Stimulated activated naive CD8-positive, alpha-beta T cell treated with anti-CD3 and anti-CD28 coated beads, Interleukin-15, Interleukin-2, amounts not matched to agents 100 ng/mL and 50 ng/mL, for 24 hours (primary cell): ENCODE data around the gene USH2A.

ENCODE experiments used
- H3K27ac Mint-ChIP-seq: one replicate; pipeline ENCODE4 v1.8.0; 2021; ENCODE audit warnings: mild to moderate bottlenecking, mixed read lengths
- H3K27me3 Mint-ChIP-seq: one replicate; pipeline ENCODE4 v1.8.0; 2021; ENCODE audit warnings: mixed read lengths
- H3K36me3 Mint-ChIP-seq: one replicate; pipeline ENCODE4 v1.8.0; 2021; ENCODE audit warnings: low read depth, mixed read lengths
- H3K4me1 Mint-ChIP-seq: one replicate; pipeline ENCODE4 v1.8.0; 2021; ENCODE audit warnings: low read depth, mixed read lengths
- H3K4me3 Mint-ChIP-seq: one replicate; pipeline ENCODE4 v1.8.0; 2021; ENCODE audit warnings: mild to moderate bottlenecking, mixed read lengths
- H3K9me3 Mint-ChIP-seq: one replicate; pipeline ENCODE4 v1.8.0; 2021; ENCODE audit warnings: mixed read lengths

USH2A gene

GRCh38 chr1:216114180-216114579, 309.1 kb downstream of the USH2A start:
- Mint-ChIP-seq H3K4me3 (no peak overlapping the region), H3K27me3 (no peaks in the 10 kb centered on the region), H3K27ac (no peak overlapping the region), H3K36me3 (no peaks in the 10 kb centered on the region), H3K4me1 (no peaks in the 10 kb centered on the region), H3K9me3 (peaks cover 3% of the 10 kb centered on the region)

GRCh38 chr1:216113181-216113580, 310.1 kb downstream of the USH2A start:
- no peaks in the 10 kb centered on the region for H3K27me3 Mint-ChIP-seq
- no peak overlapping the region for H3K27ac Mint-ChIP-seq
- no peak overlapping the region for H3K4me3 Mint-ChIP-seq
- H3K9me3 Mint-ChIP-seq, result peaks cover 3% of the 10 kb centered on the region
- H3K4me1 Mint-ChIP-seq, result no peaks in the 10 kb centered on the region
- no peaks in the 10 kb centered on the region for H3K36me3 Mint-ChIP-seq

DNA sequence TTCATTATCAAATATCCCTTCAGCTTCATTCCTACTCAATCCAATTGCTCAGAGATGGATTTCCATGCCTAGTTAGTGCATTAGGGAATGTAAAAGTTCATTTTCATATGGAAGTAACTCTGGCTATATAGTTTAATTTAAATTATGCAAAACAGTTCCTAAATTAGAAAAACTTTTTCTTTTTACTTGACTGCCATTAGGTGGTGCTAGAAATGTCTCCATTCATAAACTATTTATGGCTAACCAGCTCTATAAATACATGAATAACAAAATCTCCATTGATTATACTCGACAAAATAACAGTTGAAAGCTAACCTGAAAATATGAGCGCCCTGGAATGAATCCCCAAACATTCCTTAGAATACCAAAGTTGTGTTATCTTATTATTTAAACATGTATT, 311.4 kb downstream of the USH2A start:
- Mint-ChIP-seq H3K9me3 (peaks cover 6% of the 10 kb centered on the region), H3K27me3 (no peaks in the 10 kb centered on the region), H3K4me1 (no peaks in the 10 kb centered on the region), H3K27ac (no peak overlapping the region), H3K36me3 (no peaks in the 10 kb centered on the region), H3K4me3 (no peak overlapping the region)

DNA sequence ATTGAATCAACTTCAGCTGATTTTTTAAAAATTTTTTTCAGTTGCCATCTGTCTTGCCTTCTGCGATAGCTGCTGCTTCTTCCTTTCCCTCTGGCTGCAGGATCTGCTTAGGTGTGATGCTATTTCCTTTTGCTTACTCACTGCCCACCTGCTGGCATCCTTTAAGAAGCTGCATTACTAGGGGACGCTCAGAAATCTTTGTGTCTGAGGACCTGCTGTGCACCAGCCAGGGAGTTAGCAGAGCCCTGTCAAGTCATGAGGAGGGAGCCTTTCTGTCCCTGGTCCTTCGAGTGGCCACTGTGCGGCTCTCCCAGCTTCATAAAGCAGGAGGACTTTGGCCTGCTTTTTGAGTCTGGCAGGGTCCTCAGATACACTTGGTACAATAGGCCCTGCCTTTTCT, 327.8 kb downstream of the USH2A start:
- Mint-ChIP-seq H3K36me3 (no peaks in the 10 kb centered on the region), H3K27ac (no peak overlapping the region), H3K4me1 (no peaks in the 10 kb centered on the region), H3K27me3 (no peaks in the 10 kb centered on the region), H3K4me3 (no peak overlapping the region), H3K9me3 (peaks cover 5% of the 10 kb centered on the region)

- Mint-ChIP-seq H3K27ac (no peak overlapping the region), H3K9me3 (peaks cover 5% of the 10 kb centered on the region), H3K4me1 (no peaks in the 10 kb centered on the region), H3K36me3 (no peaks in the 10 kb centered on the region), H3K27me3 (no peaks in the 10 kb centered on the region), H3K4me3 (no peak overlapping the region)
These were observed 332.7 kb downstream of the USH2A start for GRCh38 chr1:216090556-216090955.

DNA sequence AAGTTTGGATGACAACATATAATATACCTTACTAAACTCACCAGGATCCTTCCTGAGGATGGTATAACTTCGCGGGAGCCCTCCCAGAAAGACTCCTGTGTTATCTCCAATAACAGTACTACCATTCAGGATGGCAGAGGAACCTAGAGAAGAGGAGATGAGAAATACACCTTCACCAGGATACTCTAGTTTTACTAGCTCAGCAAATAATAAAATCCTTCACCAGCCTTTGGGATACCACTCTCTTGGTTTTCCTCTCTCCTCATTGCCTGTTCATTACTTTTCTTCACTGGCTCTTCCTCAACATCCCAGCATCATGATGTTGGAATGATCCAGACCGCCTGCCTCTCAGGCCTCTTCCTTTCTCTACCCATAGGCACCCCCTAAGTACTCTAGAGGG, 336.6 kb downstream of the USH2A start:
- H3K4me1 Mint-ChIP-seq, result no peaks in the 10 kb centered on the region
- no peak overlapping the region for H3K27ac Mint-ChIP-seq
- H3K9me3 Mint-ChIP-seq, result peaks cover 4% of the 10 kb centered on the region
- H3K27me3 Mint-ChIP-seq, result no peaks in the 10 kb centered on the region
- H3K36me3 Mint-ChIP-seq, result no peaks in the 10 kb centered on the region
- H3K4me3 Mint-ChIP-seq, result no peak overlapping the region

DNA sequence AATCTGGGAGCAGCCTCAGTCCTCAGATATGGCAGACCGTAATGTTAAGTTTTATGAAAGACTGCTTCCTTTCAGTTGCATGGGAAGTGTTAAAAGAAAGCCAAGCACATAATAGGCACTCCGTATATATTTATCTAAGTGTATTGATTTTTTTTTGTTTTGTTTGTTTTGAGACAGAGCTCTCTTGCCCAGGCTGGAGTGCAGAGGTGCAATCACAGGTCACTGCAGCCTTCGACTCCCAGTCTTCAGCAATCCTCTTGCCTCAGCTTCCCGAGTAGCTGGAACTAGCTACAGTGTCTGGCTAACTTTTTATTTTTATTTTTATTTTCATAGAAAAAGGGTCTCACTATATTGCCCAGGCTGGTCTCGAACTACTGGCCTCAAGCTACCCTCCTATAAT, 341.8 kb downstream of the USH2A start:
- Mint-ChIP-seq H3K9me3 (peaks cover 4% of the 10 kb centered on the region), H3K4me1 (no peaks in the 10 kb centered on the region), H3K27me3 (no peaks in the 10 kb centered on the region), H3K36me3 (no peaks in the 10 kb centered on the region), H3K4me3 (no peak overlapping the region), H3K27ac (no peak overlapping the region)

DNA sequence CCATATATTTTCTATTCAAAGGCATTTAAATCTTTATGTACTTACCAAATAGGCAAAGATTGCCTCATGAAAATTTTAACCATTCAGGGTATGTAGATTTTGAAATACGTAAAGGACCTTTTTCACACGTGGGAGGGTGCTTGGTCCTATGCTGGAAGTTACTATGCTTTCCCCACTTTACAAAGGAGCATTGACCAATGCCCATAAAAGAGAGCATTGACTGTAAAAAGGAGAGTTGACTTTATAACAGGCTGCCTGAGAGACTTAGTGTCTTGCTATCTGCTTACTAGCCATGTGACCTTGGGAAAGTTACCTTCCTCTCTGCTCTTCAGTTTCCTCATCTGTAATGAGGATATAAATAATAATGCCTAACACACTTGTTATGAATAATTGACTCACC, 346.5 kb downstream of the USH2A start:
- no peaks in the 10 kb centered on the region for H3K4me1 Mint-ChIP-seq
- no peak overlapping the region for H3K4me3 Mint-ChIP-seq
- no peaks in the 10 kb centered on the region for H3K9me3 Mint-ChIP-seq
- H3K27ac Mint-ChIP-seq, result no peak overlapping the region
- H3K36me3 Mint-ChIP-seq, result no peaks in the 10 kb centered on the region
- H3K27me3 Mint-ChIP-seq, result no peaks in the 10 kb centered on the region

- Mint-ChIP-seq H3K4me3 (no peak overlapping the region), H3K4me1 (no peaks in the 10 kb centered on the region)
These were observed 347.9 kb downstream of the USH2A start for GRCh38 chr1:216075339-216075738.

DNA sequence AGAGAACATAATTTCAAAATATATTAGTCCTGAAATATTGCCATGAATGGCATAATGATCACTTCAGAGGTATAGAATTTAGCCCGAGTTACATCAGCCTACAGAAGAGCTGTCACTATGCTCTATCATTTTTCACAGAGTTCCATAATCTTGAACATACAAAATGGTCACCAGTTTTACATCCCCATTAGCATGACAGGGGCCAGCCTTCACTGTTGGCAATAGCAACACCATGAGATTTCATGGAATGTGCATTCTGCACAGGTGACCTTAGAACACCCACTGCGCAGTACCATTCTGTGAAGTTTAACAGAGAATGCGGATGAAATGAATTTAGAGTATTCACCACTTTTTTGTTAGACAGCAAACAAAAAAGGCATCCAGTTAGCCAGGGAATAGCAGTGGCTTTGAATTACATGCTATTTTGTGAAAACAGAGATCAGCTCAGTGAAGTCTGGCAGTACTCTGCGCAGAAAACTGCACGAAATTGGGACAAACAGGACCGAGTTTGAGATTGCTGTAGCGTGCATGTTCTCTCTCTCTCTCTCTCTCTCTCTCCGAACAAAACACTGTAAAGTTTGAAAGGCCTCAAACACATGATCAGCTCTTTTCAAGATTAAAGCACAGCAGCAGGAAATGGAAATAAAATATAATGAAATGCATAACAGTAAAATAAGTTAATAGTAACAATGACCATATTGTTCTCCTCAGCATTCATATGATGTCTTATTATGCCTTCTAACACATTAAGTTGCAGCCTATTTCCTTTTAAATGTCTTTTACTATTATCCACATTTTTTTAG, 349.3 kb downstream of the USH2A start:
- no peak overlapping the region for H3K4me3 Mint-ChIP-seq
- no peaks in the 10 kb centered on the region for H3K9me3 Mint-ChIP-seq
- no peaks in the 10 kb centered on the region for H3K36me3 Mint-ChIP-seq

More at GRCh38 chr1:216075339-216075738, 347.9 kb downstream of the USH2A start:
- H3K36me3 Mint-ChIP-seq, result no peaks in the 10 kb centered on the region
- no peak overlapping the region for H3K27ac Mint-ChIP-seq
- H3K9me3 Mint-ChIP-seq, result no peaks in the 10 kb centered on the region
- no peaks in the 10 kb centered on the region for H3K27me3 Mint-ChIP-seq

GRCh38 chr1:216071262-216071661, 352.0 kb downstream of the USH2A start:
- peaks cover 12% of the 10 kb centered on the region for H3K9me3 Mint-ChIP-seq

More for the DNA sequence above, 349.3 kb downstream of the USH2A start:
- Mint-ChIP-seq H3K27me3 (no peaks in the 10 kb centered on the region), H3K27ac (no peak overlapping the region), H3K4me1 (no peaks in the 10 kb centered on the region)

GRCh38 chr1:216064643-216065042, 358.6 kb downstream of the USH2A start:
- Mint-ChIP-seq H3K9me3 (peaks cover 12% of the 10 kb centered on the region), H3K36me3 (no peaks in the 10 kb centered on the region), H3K27me3 (no peaks in the 10 kb centered on the region), H3K4me1 (no peaks in the 10 kb centered on the region), H3K27ac (no peak overlapping the region), H3K4me3 (no peak overlapping the region)

More at GRCh38 chr1:216071262-216071661, 352.0 kb downstream of the USH2A start:
- Mint-ChIP-seq H3K27me3 (no peaks in the 10 kb centered on the region), H3K27ac (no peak overlapping the region), H3K4me3 (no peak overlapping the region), H3K4me1 (no peaks in the 10 kb centered on the region), H3K36me3 (no peaks in the 10 kb centered on the region)

DNA sequence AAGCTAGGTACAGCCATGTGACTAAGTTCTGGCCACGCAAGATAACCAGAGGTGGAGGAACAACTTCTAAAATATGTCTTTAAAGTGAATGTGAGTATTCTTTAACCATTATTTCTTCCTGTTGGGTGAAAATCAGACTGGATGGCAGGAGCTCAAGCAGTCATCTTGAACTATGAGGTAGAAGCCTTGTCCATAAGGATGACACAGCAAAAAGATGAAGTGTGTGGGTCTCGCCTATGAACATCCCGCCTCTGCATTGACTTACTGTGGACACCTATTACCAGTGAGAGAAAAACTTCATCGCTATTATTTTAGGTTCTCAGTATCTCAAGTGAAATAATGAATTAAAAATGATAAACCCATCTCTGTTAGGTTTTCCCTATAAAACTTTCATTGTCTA, 365.3 kb downstream of the USH2A start:
- Mint-ChIP-seq H3K36me3 (no peaks in the 10 kb centered on the region), H3K9me3 (peaks cover under 1% of the 10 kb centered on the region), H3K27me3 (no peaks in the 10 kb centered on the region), H3K4me1 (no peaks in the 10 kb centered on the region), H3K4me3 (no peak overlapping the region), H3K27ac (no peak overlapping the region)

DNA sequence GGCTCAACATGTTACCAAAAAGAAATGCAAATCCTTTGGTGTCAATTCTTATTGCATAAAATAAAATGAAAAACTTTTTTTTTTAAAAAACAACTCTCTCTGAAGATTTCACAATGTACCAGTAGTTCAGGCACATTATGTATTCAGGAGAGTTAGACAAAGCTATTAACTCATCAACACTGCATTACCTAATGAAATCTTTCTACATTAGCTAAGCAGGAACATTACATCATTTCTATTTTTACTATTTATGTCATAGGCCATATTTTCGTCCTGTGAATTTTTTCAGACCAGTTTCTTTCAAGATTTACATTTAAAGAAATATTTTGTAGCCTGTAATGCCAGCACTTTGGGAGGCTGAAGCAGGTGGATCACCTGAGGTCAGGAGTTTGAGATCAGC, 366.2 kb downstream of the USH2A start:
- Mint-ChIP-seq H3K27me3 (no peaks in the 10 kb centered on the region), H3K9me3 (peaks cover 3% of the 10 kb centered on the region), H3K4me1 (no peaks in the 10 kb centered on the region), H3K36me3 (no peaks in the 10 kb centered on the region), H3K27ac (no peak overlapping the region), H3K4me3 (no peak overlapping the region)

DNA sequence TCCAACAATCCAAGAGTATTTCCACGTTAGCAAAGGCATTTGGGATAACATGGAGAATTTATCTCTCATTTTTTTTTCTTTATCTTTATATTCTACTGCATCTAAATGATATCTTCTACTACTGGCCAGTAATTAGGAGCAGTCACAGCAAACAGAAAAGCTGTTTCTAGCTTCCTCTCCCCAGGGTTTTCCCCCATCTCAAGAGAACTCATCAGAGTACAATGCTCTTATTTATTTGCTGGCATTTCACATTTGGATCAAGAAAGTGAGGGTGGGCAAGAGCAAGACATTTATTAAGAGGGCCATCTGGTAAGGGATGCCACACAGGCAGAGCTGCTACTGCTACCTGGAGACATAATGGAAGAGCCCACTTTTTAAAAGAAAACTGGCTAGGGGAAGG, 368.2 kb downstream of the USH2A start:
- H3K27ac Mint-ChIP-seq, result no peak overlapping the region
- H3K4me3 Mint-ChIP-seq, result no peak overlapping the region
- H3K27me3 Mint-ChIP-seq, result no peaks in the 10 kb centered on the region
- H3K36me3 Mint-ChIP-seq, result no peaks in the 10 kb centered on the region
- H3K4me1 Mint-ChIP-seq, result no peaks in the 10 kb centered on the region
- H3K9me3 Mint-ChIP-seq, result peaks cover 9% of the 10 kb centered on the region

DNA sequence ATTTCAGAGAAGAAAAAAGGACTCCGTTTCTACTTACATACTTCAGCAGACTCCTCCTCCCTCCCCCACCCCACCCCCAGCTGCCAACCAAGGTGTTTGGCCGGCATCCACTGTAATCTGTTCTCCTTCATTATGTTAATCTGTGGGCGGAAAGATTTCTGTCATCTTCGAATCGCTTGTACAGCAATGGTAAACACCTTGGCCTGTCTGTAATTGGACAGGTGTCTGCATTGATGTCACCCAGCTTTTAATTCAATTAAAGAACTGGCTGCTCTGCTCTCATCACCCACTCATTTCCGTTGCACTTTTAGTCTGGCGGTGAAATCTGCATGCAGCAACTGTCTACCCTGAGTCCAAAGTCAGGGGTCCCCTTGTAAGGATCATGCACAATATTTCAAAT, 368.6 kb downstream of the USH2A start:
- Mint-ChIP-seq H3K9me3 (peaks cover 9% of the 10 kb centered on the region), H3K36me3 (no peaks in the 10 kb centered on the region), H3K4me1 (no peaks in the 10 kb centered on the region), H3K4me3 (no peak overlapping the region), H3K27me3 (no peaks in the 10 kb centered on the region), H3K27ac (no peak overlapping the region)
